Esophagus squamous epithelium (tissue), 4 donors: ENCODE measurements around the gene GMFB.

ENCODE experiments used
- POLR2A ChIP-seq, 4 donors: fragments of 450-650 bp; IDR thresholded peaks; one replicate each; pipeline ENCODE4 v1.6.1; 2017; ENCODE audit warnings: antibody characterized with exemption in 4 of 4, mild to moderate bottlenecking in 4 of 4, moderate library complexity in 3 of 4
- TF ChIP-seq, protein P1 (sequence below), 6 experiments: fragments of 450-650 bp in 4 of 6; fragments of 200-600 bp in 2 of 6; sonication (generic) in 2 of 6; IDR thresholded peaks; one replicate each; pipeline ENCODE4 v1.5.1; 2016 to 2019; ENCODE audit warnings: antibody characterized with exemption in 6 of 6, mild to moderate bottlenecking in 4 of 6, moderate library complexity in 4 of 6

DNA sequence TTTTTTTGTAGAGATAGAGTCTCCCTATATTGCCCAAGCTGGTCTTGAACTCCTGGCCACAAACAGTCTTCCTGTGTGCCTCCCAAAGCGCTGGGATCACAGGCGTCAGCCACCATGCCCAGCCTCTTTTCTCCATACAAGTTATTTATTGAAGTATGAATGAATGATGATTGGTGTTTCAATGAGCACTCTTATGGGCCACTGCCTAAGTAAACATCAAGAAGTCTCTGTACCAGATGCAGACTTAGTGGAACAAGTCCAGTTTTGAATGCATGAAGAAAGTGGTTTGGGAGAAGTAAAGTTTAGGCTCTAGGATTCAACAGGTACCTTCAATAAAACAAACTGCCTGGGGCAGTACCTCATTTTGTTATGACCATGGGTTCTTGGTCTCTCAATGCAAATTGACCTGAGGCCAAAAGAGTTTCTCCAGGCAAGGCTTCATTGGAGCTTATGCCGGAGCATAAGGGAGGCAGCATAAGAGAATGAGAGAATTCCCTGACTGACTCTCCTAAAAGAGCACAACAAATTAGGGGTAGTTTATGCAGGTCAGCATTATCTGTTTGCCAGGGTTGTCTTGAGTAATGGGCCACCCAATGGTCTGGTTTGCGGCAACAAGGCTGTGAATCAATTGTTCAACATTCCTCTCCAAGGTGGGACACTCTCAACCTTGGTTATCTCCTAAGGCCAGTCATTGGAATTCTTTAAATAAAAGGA is 1.1 kb upstream of the GMFB start:
- TF ChIP-seq, protein P1, sequence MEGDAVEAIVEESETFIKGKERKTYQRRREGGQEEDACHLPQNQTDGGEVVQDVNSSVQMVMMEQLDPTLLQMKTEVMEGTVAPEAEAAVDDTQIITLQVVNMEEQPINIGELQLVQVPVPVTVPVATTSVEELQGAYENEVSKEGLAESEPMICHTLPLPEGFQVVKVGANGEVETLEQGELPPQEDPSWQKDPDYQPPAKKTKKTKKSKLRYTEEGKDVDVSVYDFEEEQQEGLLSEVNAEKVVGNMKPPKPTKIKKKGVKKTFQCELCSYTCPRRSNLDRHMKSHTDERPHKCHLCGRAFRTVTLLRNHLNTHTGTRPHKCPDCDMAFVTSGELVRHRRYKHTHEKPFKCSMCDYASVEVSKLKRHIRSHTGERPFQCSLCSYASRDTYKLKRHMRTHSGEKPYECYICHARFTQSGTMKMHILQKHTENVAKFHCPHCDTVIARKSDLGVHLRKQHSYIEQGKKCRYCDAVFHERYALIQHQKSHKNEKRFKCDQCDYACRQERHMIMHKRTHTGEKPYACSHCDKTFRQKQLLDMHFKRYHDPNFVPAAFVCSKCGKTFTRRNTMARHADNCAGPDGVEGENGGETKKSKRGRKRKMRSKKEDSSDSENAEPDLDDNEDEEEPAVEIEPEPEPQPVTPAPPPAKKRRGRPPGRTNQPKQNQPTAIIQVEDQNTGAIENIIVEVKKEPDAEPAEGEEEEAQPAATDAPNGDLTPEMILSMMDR (IDR thresholded peaks at IDR 0.05), result no peak
- no peak for TF ChIP-seq POLR2A (IDR thresholded peaks at IDR 0.05)
